ENCODE measurements around the gene FAN1.
"Not testable (repeated sequence)": the region's sequence is repeated elsewhere in the genome, so short reads cannot be mapped to it uniquely, and the experiment has no call there.

The FAN1 gene

DNA sequence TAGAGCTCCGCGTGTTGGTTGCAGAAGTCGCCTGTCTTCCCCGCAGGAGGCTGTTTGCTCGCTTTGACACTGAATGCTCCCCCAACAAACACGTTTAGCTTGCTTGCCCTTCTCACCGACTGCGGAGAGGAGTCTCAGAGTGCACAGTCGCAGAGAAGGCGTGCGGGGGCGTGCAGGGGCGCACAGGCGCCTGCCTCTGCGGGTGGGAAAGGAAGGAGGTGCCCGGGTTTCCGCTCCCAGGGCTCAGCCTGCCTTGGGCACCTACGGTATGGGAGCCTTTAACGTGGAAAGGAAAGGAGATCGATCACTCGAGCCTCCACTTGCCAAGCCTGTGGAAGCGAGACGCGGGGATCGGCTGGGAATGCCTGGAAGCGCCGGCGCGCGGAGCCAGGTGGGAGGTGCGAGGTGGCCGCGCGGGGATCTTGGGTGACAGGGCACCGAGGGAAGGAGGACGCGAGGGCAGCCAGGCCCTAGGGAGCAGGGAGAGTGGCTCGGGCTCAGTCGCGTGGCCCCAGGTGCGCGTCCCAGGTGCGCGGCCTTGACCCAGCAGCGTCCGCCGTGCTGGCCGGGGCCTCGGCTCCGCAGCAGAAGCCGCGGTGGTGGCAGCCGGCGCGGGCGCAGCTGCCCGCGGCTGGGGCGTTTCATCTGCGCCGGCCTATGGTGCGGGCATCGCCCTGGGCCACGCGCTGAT lies at the start of gene FAN1:
Gene FAN1, plus strand, starts transcription at position 419 of the 691 bp plus-strand sequence. CDS start 749 bp downstream, outside the sequence.
- peak; percentile 83 for DNase-seq

DNA sequence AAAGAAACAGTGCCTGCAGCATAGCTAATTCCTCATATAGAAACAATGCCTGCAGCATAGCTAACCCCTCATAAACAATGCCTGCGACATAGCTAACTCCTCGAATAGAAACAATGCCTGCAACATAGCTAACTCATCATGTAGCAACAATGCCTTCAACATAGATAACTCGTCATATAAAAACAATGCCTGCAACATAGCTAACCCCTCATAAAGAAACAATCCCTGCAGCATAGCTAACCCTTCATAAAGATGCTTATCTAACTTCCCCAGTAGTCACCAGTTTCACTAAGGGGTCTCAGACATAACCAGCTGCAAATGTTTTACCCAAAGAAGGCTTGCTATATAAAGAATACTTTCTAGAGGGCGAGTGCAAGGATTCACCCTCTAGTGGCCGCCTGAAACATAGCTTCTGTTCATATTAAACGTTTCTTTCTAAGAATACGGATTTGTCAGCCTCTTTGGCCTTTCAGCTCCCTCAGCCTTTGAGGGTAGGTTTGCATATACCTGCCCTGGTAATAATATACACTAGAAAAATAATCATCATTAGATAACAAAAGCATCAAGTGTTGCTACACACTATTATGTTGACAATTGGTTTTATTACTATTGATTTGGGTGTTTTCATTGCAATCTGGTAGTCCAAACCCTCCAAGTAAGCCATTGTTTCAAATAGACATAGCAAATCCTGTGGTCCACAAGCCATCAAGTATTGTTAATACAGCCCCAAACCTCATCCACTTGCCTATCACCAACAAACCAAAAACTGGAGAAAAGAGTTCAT lies 44.4 kb upstream of the FAN1 start:
- DNase-seq: no peak

DNA sequence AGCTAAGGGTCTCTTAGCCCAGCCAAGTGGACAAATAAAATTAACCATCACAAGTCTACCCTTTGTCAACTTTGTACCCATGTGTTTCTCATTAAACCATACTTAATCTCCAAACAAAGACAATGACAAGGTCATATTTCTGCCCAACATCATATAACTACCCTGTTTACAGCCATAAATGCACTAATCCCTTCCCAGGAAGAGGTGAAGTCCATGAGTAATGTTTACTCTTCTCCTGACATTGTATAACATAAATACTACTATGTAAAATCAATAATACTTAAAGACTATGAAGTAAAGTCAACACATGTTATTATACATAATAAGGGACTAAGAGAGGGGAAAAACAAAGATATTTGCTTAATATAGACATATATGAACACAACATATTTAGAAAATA lies 38.5 kb upstream of the FAN1 start:
- no peak for DNase-seq

DNA sequence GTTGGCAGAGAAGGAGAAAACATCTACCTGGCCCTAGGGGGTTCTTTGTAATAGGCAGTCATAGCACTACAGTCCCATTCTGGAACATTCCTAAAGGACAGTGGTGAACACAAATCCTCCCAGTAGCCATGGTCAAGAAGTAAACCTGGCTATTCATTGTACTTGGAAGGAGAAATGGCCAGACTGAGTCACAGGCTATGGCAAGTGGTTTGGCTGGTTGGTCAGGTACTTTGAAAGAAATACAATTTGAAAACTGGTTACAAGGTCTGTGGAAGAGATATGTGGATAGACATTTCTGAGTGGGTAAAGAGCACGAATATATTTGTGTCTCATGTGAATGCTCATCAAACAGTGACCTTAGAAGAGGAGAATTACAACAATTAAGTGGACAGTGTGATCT lies 33.0 kb upstream of the FAN1 start:
- no peak for DNase-seq

DNA sequence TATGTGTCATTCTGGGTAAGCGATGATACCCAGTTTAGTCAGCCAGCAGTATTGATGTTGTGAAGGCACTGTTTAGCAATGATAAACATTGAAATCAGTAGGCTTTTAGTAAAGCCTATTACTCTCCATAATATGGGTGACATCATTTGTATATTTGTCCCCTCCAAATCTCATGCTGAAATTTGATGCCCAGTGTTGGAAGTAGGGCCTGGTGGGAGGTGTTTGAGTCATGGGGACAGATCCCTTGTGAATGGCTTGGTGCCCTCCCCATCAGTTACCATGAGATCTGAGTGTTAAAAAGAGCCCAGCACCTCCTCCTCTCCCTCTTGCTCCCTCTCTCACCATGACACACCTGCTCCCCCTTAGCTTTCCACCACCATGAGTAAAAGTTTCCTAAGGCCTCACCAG lies 31.4 kb upstream of the FAN1 start:
- no peak for DNase-seq

DNA sequence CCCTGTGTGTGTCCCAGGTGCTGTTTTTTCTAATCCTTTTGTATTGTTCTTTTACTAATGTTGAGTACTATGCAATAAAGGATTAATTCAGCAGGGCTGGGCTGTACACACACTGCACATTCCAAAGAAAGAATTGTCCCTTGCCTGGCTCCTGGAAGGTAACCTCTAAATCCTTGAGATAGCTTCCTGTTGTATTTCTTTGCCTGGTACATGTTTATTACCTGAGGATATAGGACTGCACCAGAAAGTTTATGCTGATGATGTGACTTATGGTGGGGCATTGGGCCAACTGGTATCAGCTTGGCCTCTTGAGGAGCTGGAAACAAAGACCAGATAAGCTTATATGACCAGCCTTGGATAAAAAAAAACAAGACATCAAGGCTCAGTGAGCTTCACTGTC lies 26.6 kb upstream of the FAN1 start:
- no peak for DNase-seq

DNA sequence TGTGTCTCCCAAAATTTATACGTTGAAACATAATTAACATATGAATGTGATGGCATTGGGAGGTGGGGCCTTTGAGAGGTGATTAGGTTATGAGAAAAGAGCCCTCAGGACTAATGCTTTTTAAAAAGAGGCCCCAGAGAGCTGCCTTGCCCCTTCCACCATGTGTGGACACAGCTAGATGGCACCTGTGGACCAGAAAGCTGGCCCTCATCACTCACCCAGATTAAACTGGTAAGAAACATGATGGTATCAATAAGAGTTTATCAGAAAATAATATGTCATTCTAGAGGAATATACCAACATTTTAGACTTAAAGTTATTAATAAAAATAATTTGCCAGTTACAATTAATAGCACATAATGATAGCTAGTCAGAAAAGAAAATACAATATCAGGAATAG lies 25.2 kb upstream of the FAN1 start:
- no peak for DNase-seq

DNA sequence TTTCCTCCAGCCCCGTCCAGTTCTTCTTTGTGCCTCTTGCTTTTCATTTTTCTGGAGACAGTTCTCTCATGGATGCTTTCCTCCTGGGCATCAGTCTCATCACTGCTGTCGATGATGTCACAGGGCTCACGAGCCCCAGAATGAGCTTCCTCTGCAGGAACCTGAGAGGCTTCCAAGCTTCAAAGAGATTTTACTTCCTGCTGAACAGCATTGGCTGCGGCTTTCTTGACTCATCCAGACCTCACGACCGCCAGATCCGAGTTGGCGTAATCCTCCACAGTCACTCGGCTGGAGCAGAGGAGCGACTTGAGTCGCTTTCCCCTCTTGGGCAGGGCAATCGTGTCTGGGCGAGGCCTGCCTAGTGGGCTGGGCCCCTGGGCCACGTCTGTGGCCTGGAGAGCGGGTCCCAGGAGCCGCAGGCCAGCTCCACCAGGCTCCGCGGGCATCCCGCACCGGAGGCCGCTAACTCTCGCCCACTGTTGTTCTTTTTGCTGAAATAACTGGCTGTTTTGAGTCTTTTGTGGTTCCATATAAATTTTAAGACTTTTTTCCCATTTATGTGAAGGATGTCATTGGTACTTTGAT lies 20.8 kb upstream of the FAN1 start:
- DNase-seq: peak; percentile 30

DNA sequence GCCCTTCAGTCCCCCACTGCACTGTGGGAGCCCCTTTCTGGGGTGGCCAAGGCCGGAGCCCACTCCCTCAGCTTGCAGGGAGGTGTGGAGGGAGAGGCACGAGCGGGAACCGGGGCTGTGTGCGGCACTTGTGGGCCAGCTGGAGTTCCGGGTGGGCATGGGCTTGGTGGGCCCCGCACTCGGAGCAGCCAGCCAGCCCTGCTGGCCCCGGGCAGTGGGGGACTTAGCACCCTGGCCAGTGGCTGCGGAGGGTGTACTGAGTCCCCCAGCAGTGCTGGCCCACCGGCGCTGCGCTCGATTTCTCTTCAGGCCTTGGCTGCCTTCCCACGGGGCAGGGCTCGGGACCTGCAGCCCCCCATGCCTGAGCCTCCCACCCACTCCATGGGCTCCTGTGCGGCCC lies 20.0 kb upstream of the FAN1 start:
- DNase-seq: not testable (repeated sequence)

DNA sequence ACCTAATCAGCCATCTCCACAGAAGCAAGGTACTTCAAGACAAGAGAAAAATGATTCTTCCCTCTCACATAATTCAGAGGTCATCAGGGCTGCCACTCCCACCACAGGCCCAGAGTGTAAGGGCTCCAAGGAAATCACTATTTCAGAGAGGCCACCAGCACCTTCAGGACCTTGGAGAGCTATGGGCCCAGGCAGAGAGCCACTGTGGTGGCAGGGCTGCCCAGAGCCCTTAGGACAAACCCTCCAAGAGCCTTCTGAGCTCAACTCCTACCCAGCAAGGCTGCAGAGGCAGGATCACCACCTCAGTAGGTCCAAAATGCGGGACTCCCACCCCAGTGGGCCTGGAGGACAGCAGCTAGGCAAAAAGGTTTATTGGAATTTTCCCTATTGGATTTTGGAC lies 17.9 kb upstream of the FAN1 start:
- DNase-seq: no peak

DNA sequence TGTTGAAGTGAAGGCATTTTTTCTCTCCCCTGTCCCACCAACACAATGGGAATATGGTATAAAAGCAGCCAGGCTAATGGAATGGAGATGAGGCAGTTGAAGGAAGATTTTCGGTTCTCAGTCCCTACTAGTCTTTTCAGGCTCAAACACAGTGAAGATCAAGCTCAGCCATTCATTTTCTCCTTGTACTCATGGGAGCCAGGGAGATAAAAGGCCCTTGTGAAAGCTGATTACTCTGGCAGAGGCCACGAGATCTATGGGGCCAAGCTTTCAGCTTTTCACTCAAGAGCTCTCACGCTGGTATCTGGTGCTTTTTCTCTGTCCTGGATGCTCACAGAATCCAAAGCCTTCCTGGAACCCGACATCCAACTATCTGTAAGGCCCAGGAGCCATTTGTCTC lies 14.5 kb upstream of the FAN1 start:
- DNase-seq: no peak

DNA sequence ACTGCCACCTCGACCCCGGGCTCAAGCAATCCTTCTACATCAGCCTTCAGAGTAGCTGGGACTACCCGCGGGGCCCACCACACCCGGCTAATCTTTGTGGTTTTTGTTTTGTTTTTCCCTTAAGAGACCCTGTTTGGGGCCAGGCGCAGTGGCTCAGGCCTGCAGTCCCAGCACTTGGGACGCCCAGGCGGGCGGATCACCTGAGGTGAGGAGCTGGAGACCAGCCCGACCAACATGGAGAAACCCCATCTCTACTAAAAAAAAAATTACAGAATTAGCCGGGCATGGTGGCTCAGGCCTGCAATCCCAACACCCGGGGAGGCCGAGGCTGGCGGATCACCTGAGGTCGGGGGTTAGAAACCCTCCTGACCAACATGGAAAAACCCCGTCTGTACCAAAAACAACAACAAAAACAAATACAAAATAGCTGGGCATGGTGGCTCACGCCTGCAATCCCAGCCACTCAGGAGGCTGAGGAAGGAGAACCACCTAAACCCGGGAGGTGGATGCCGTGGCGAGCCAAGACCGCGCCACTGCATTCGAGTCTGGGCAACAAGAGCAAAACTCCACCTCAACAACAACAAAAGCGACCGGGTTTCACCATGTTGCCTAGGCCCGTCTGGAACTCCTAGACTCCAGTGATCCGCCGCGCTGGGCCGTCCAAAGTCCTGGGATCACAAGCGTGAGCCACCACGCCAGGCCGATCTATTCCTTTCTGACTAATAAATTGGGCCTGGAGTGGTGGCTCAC lies 8.1 kb upstream of the FAN1 start:
- DNase-seq: no peak

DNA sequence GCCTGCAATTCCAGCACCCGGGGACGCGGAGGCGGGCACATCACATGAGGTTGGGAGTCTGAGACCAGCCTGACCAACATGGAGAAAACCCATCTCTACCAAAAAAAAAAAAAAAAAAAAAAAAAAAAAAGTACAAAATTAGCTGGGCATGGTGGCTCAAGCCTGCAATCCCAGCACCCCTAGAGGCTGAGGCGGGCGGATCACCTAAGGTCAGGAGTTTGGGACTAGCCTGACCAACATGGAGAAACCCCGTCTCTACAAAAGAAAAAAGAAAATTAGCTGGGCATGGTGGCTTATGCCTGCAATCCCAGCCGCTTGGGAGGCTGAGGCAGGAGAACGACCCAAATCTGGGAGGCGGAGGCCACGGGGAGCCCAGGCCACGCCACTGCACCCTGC lies 7.5 kb upstream of the FAN1 start:
- DNase-seq: no peak

DNA sequence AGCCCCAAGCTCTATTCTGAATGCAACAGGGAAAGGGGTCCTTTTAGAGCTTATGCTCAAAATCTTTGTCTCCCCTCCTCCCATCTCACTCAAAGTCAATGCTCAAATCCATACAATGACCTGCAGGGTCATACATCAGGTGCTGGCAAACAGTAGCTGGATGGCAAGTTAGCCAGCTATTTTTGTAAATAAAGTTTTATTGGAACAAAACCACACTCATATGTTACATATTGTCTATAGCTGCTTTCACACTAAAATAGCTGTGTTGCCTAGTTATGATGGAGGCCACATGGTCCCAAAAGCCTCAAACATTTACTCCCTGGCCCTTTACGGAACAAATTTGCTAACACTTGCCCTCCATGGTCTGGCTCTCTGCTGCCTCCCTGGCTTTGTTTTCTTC lies 1.8 kb upstream of the FAN1 start:
- DNase-seq: no peak

DNA sequence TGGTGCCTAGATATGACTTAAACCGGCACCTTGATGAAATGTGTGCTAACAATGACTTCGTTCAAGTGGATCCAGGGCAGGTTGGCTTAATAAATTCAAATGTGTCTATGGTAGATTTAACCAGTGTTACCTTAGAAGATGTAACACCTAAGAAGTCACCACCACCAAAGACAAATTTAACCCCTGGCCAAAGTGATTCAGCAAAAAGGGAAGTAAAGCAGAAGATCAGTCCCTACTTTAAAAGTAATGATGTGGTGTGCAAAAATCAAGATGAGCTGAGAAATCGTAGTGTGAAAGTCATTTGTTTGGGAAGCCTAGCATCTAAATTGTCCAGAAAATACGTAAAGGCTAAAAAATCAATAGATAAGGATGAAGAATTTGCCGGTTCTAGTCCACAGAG lies 1.1 kb downstream of the FAN1 start:
- DNase-seq: no peak

DNA sequence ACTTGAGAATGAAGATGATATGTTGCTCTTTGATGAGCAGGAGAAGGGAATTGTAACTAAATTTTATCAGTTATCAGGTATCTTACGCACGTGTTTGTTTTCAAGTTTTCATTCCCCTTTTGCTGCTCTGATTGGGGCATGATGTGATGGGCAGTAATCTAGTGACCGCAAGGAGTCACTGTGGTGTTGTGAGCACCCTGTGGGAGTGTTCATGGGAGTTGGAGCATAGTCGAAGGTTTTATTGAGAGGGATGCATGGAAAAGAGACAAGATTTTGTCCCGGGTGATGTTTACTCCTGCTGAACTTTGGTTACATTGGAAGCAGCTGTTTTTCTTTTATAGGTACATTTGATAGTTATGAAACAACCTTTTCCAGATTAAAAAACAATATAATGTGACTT lies 2.1 kb downstream of the FAN1 start:
- DNase-seq: no peak

DNA sequence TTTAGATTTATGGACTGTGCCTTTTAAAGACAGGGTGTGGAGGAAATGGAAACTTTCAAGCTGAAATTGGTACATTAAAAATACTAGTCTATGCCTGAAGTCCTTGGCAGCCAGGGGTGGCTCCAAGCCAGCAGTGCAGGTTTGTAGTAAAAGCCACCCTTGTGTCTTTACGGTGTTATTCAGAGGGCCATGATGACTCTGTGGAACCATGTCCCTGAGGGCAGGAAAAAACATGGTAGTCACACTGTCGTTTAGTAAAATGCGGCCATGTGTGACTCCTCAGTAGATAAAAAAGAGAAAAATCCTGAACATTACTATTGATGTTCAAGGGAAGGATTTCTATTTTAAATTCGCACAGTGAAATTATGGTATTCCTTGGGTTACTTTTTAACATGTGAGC lies 2.7 kb downstream of the FAN1 start:
- no peak for DNase-seq

DNA sequence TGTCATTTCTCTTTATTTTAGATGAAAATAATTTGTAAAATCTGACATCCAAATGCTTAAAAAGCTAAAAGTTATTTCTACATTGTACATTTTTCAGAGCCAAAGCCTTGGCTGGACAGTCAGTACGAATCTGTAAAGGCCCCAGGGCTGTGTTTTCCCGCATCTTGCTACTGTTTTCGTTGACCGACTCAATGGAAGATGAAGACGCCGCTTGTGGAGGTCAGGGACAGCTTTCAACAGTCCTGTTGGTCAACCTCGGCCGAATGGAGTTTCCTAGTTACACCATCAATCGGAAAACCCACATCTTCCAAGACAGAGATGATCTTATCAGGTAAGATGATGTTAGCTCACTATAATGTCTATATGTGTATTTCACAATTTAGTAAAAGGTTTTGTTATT lies 10.0 kb downstream of the FAN1 start:
- no peak for DNase-seq

DNA sequence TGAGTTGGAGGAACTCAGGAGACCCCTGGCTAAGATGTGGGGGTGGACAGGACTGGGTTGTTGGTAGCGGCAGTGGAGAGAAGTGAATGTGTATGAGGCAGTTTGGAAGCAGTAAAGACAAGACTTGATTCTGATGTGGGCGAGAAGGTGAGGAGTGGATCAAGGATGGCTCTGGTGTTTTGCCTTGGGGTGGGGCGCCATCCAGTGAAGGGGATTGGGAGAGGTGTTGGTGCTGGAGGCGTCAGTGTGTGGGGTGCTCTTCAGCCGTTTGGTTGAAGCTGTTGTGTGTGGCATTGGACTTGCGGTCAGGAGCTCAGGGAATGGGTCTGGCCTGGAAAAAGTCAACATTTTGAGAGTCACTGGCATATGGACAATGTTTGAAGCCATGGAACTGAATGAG lies 13.3 kb downstream of the FAN1 start:
- DNase-seq: no peak

DNA sequence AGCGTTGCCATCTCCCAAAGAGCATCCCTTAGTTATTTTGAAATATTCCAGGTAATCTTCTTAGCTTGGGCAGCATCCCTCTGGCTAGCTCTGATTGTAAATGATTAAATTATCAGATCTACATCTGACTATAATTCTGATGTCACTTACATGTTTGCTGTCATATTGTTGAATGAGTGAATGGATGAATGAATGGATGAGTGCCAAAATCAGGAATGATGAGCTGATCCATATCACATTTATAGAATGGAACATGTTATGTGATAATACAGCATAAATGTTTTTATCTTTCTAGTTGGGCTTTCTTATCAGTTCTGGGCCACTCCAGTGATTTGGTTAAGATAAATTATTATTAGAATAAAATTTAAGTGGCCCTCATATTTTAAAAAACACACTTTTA lies 14.0 kb downstream of the FAN1 start:
- no peak for DNase-seq

DNA sequence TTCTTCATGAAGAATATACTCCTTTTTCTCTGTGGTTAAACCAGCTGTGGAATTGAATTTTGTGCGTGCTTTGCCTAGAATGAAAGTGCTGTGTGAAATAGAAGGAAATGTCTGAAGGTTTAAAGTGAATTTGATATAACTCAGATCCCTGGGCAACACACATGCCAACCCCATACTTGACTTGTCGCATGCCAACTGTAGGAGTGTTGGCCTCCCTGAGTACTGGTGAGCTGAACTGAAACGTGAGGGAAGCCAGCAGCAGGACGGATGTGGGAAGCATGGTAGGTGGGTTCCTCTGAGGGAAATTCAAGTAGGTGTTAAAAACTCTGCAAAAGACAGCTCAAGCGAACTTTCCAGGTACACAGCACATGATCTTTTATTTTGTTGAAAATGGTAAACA lies 14.7 kb downstream of the FAN1 start:
- no peak for DNase-seq

DNA sequence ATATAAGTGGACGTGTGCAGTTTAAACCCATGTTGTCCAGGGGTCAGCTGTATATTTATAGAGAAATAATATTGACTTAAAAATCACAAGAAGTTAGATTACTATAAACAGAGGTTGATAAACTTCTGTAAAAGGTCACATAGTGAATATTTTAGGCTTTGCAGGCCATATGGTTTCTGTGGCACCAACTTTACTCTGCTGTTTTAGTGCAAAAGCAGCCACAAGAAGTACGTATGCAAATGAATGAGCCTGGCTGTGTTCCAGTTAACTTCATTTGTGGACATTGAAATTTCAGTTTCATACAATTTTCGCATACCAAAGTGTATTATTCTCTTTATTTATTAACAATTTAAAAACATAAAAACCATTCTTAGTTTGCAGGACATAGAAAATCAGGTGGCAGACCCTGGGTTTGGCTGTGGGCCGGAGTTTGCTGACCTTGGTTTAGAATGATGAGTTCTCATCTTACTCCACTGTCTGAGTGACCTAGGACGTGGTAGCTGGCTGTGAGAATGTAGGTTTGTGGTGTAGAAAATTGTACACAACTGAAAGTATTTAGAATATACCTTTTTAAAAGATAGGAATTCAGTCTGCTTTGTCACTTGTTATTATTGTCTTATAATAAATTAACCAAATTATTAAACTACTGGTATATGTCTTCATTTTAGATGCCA lies 16.3 kb downstream of the FAN1 start:
- DNase-seq: no peak

DNA sequence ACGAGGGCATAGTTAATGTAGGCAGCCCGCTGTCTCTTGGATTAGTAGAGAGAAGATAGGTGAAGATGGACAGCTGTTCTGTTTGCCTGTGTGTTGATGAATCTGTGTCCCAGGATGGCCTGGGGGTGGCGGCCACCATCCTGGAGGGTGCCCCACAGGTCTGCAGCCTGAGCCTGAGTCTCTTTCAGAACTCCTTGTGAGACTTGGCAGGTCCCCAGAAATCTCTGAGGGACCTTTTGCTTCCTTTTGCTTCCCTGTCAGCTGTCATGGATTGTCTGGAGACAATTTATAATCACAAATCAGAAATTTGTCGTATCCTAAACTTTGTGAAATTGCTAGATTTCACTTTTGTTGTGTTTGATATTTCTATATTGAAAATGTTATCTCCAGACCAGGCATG lies 17.4 kb downstream of the FAN1 start:
- no peak for DNase-seq

Measured in activated naive CD4-positive, alpha-beta T cell treated with anti-CD3 and anti-CD28 coated beads, Interleukin-2, amount 50 U/mL, for 16 hours (primary cell).